Ectodermal cell (in vitro differentiated cells): Measurements from ENCODE around the gene HOXB13.

Experiments
- H3K27ac ChIP-seq: 2 replicates; pipeline ENCODE4 v1.7.0; 2013; ENCODE audit warnings: mild to moderate bottlenecking, low read depth, low read length; ENCODE audit not compliant: insufficient read depth, poor library complexity, severe bottlenecking
- H3K27me3 ChIP-seq: 2 replicates; pipeline ENCODE4 v1.7.0; 2013; ENCODE audit warnings: mild to moderate bottlenecking, low read length; ENCODE audit not compliant: insufficient read depth, control insufficient read depth, poor library complexity, severe bottlenecking
- H3K36me3 ChIP-seq: one replicate; pipeline ENCODE4 v1.7.0; 2013; ENCODE audit warnings: low read length; ENCODE audit not compliant: control insufficient read depth, insufficient read depth
- H3K4me1 ChIP-seq: one replicate; pipeline ENCODE4 v1.7.0; 2013; ENCODE audit warnings: low read length; ENCODE audit not compliant: control insufficient read depth, insufficient read depth
- H3K4me3 ChIP-seq: 2 replicates; pipeline ENCODE4 v1.7.0; 2013; ENCODE audit warnings: low read depth, low read length, control low read depth; ENCODE audit not compliant: insufficient read depth
- H3K9me3 ChIP-seq: 2 replicates; pipeline ENCODE4 v1.7.0; 2013; ENCODE audit warnings: mild to moderate bottlenecking, low read length, moderate library complexity; ENCODE audit not compliant: control insufficient read depth
- WGBS, 2 experiments: methylation state at CpG; one replicate each; pipeline ENCODE4 v1.1.7; 2013; ENCODE audit warnings: missing lambda C conversion rate in 2 of 2; 5-methylcytosine and 5-hydroxymethylcytosine counted together

HOXB13 gene

DNA sequence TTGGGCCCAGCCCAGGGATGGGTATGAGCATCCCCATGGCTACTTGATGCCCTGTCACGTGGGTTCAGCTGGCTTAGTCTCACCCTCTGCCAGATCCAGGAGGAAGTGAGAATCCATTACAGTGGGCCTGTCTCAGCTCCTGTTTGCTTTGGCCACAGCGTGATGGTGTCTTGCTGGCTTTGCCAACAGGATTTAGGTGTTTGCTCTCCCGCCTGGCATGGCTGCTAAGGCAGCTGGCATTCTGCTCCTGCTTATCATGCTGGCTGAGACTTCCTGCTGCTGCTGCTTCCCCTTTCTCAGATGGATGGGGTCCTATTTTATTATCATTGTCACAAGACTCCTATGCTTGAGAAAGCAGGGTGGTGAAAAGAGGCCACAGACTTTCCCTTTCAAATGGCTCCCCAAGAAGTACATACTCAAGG, 28.3 kb upstream of the HOXB13 start:
- WGBS, 2 experiments = 68 to 72% methylated on average over 3 of the region's 3 CpGs
- H3K4me1 ChIP-seq = no peaks in the 10 kb centered on the region
- no peaks in the 10 kb centered on the region for H3K9me3 ChIP-seq

DNA sequence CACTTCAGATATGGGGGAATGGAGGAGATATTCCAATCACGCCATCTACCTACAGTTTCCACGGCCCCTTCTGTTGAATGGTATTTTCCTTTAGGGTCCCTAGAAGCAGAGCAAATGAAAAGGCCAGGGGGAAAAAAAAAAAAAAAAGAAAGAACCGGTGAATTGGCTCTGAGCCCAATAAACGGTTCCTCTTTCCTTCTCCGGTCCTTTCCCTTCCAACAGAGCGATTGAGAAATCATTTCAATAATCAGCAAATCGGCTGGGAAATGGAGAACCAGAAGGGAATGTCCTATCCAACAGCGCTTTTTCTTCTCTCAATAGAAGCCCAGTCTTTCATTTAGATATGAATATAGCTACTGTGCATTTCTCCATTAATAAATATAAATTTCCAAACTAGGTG, 26.8 kb upstream of the HOXB13 start:
- peaks cover 99% of the 10 kb centered on the region for H3K27me3 ChIP-seq
- no peaks in the 10 kb centered on the region for H3K4me1 ChIP-seq
- 29 to 30% methylated on average over 6 to 7 of the region's 8 CpGs for WGBS, 2 experiments
- H3K9me3 ChIP-seq = no peaks in the 10 kb centered on the region
- H3K27ac ChIP-seq = no peak overlapping the region
- H3K36me3 ChIP-seq = no peaks in the 10 kb centered on the region
- H3K4me3 ChIP-seq = no peak overlapping the region

More for the DNA sequence above, 28.3 kb upstream of the HOXB13 start:
- Histone ChIP-seq H3K4me3 (no peak overlapping the region), H3K27me3 (peaks cover 99% of the 10 kb centered on the region), H3K27ac (no peak overlapping the region), H3K36me3 (no peaks in the 10 kb centered on the region)

GRCh38 chr17:48754500-48755261, 26.1 kb upstream of the HOXB13 start:
- Histone ChIP-seq H3K4me1 (no peaks in the 10 kb centered on the region), H3K4me3 (no peak overlapping the region), H3K27me3 (peaks cover 100% of the 10 kb centered on the region), H3K36me3 (no peaks in the 10 kb centered on the region), H3K27ac (no peak overlapping the region), H3K9me3 (no peaks in the 10 kb centered on the region)
- WGBS, 2 experiments = 7% methylated on average over 52 of the region's 52 CpGs

- no peak overlapping the region for H3K4me3 ChIP-seq
- 16 to 23% methylated on average over 22 of the region's 22 CpGs for WGBS, 2 experiments
- no peaks in the 10 kb centered on the region for H3K9me3 ChIP-seq
- H3K27me3 ChIP-seq = peaks cover 100% of the 10 kb centered on the region
- no peaks in the 10 kb centered on the region for H3K4me1 ChIP-seq
- H3K36me3 ChIP-seq = no peaks in the 10 kb centered on the region
- H3K27ac ChIP-seq = no peak overlapping the region
Measured at GRCh38 chr17:48753794-48754499, 25.4 kb upstream of the HOXB13 start.

GRCh38 chr17:48752399-48753288, 24.1 kb upstream of the HOXB13 start:
- H3K4me1 ChIP-seq = no peaks in the 10 kb centered on the region
- WGBS, 2 experiments = 7% methylated on average over 43 of the region's 43 CpGs
- no peaks in the 10 kb centered on the region for H3K36me3 ChIP-seq
- H3K27ac ChIP-seq = no peak overlapping the region
- H3K4me3 ChIP-seq = no peak overlapping the region
- peaks cover 100% of the 10 kb centered on the region for H3K27me3 ChIP-seq
- no peaks in the 10 kb centered on the region for H3K9me3 ChIP-seq

DNA sequence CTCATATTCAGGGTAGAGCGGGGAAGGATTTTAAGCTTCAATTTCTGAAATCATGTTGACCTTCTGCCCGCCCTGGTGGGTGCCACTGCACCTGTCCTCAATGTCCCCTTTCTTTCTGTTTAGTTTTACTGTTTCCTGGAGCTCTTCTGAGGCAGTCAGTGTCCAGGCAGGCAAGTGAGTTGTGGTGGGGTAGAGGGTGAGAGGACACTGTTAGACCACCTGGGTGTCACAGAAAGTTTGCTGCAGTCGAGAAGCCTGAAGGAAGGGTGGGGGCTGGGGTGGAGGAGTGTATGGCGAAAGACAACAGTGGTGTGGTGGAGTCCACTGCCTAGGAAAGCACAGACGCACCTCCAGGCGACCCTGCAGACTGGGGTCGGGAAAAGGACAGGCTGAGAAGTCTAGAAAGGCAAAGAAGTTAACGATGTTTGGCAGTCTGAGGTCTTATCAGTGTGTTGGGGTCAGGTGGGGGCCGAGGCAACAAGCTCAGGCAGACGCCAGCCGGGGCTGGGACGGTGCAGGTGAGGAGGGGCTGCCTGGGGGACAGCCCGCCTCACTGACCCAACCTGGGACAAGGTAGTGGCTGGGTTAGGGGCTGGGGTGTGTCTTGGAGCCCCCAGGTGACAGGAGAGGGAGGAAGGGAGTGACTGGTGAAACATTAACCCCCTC, 23.3 kb upstream of the HOXB13 start:
- Histone ChIP-seq H3K4me1 (peaks cover 1% of the 10 kb centered on the region), H3K9me3 (no peaks in the 10 kb centered on the region), H3K27me3 (peaks cover 100% of the 10 kb centered on the region), H3K4me3 (no peak overlapping the region), H3K27ac (no peak overlapping the region), H3K36me3 (no peaks in the 10 kb centered on the region)
- WGBS, 2 experiments = 9% methylated on average over 13 of the region's 13 CpGs

DNA sequence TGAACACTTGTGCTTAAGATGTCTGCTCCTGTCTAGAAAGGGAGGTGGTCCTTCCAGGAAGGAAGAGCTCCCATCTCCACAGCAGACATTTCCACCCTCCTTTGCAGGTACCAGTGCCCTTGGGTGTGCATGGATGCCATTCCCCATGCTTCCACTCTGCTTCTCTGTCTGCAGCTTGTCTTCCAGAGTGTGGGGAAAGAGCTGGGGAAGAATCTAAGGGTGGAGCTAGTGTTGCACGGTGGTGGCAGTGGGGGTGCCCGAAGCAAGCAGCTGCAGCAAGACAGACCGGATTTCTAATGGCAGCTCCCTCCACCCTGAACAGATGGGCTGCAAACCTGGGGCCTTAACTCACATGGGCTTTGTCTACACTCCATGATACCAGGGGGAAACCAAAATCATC, 22.6 kb upstream of the HOXB13 start:
- Histone ChIP-seq H3K27me3 (peaks cover 100% of the 10 kb centered on the region), H3K4me3 (no peak overlapping the region), H3K36me3 (no peaks in the 10 kb centered on the region), H3K9me3 (no peaks in the 10 kb centered on the region), H3K4me1 (peaks cover 4% of the 10 kb centered on the region), H3K27ac (no peak overlapping the region)
- WGBS, 2 experiments = 8 to 10% methylated on average over 3 of the region's 3 CpGs

- WGBS, 2 experiments = 9% methylated on average over 32 of the region's 32 CpGs
- Histone ChIP-seq H3K4me3 (no peak overlapping the region), H3K27ac (no peak overlapping the region), H3K9me3 (no peaks in the 10 kb centered on the region), H3K4me1 (peaks cover 4% of the 10 kb centered on the region), H3K36me3 (no peaks in the 10 kb centered on the region), H3K27me3 (peaks cover 100% of the 10 kb centered on the region)
Measured at GRCh38 chr17:48749621-48750553, 21.3 kb upstream of the HOXB13 start.
